Prostate gland (tissue), 2 donors: ENCODE results near the gene MXD3. TPM values are rescaled to one million over a fixed set of nuclear protein-coding genes. Genes with fewer than 3 reads are reported as not detected.

ENCODE experiments used
- DNase-seq: peaks from one replicate; pipeline ENCODE4 v3.0.0-alpha.2; 2019; ENCODE audit warnings: low spot score
- H3K27ac ChIP-seq, 2 donors: fragments of 200-600 bp; sonication (generic); 2 replicates each; pipeline ENCODE4 v1.5.1; 2017 to 2019
- H3K27me3 ChIP-seq: fragments of 200-600 bp; sonication (generic); replicated peaks from 2 replicates; pipeline ENCODE4 v1.5.1; 2019; ENCODE audit not compliant: insufficient read depth
- H3K36me3 ChIP-seq, 2 donors: fragments of 200-600 bp; sonication (generic); 1 replicate in 1 of 2; 2 replicates in 1 of 2; pipeline versions ENCODE4 v1.5.1 to v1.8.1; 2017 to 2019
- H3K4me1 ChIP-seq: fragments of 200-600 bp; sonication (generic); replicated peaks from 2 replicates; pipeline ENCODE4 v1.5.1; 2019
- H3K4me3 ChIP-seq, 2 donors: fragments of 200-600 bp; sonication (generic); 2 replicates each; pipeline ENCODE4 v1.5.1; 2017 to 2019
- H3K9me3 ChIP-seq: fragments of 200-600 bp; sonication (generic); 2 replicates; pipeline ENCODE4 v1.5.1; 2017
- CTCF ChIP-seq, 4 experiments: fragments of 200-600 bp in 2 of 4; fragments of 450-650 bp in 2 of 4; sonication (generic) in 2 of 4; IDR thresholded peaks; 1 replicate in 3 of 4; 2 replicates in 1 of 4; pipeline ENCODE4 v1.5.1; 2016 to 2019; ENCODE audit warnings: antibody characterized with exemption in 4 of 4, mild to moderate bottlenecking in 2 of 4, moderate library complexity in 2 of 4
- POLR2A ChIP-seq: fragments of 450-650 bp; IDR thresholded peaks from one replicate; pipeline ENCODE4 v1.6.1; 2016; ENCODE audit warnings: antibody characterized with exemption, mild to moderate bottlenecking
- POLR2AphosphoS5 ChIP-seq: sonication (generic); formaldehyde crosslinking; IDR thresholded peaks from one replicate; pipeline ENCODE4 v1.6.1; 2017; ENCODE audit warnings: antibody characterized with exemption
- WGBS: methylation state at CpG from one replicate; pipeline ENCODE4 v1.1.5; 2018; 5-methylcytosine and 5-hydroxymethylcytosine counted together
- intact Hi-C: fragments of 100-400 bp; cut with DNase I; formaldehyde crosslinking; loops from one replicate; pipeline ENCODE4 v1.14.2; 2022
- total RNA-seq, 2 donors: library from RNA; depleted of rRNA; stranded (reverse); fragments of >200 nt; gene quantifications; one replicate each; pipeline ENCODE4 v1.1.0, GENCODE V29; 2016

The MXD3 gene
- total RNA-seq, 2 donors from 2014 or later = 13.5 to 20.5 TPM

- H3K9me3 ChIP-seq = no peaks in the 10 kb centered on the region
- H3K36me3 ChIP-seq = no peaks in the 10 kb centered on the region
- H3K4me3 ChIP-seq = peak within 1 kb of the TSS; percentile 82 to 83
- peak within 1 kb of the TSS; percentile 89 to 90 for H3K27ac ChIP-seq
- no peaks in the 10 kb centered on the region for H3K27me3 ChIP-seq
- H3K4me1 ChIP-seq = peaks cover 16% of the 10 kb centered on the region
- TF ChIP-seq POLR2AphosphoS5 = peak; percentile 90
- no peak for TF ChIP-seq CTCF (IDR thresholded peaks at IDR 0.05)
- intact Hi-C loops = no loop called here
- DNase-seq = peak; percentile 94
- 6% methylated on average over 55 of the region's 55 CpGs for WGBS
These were observed 40.0 kb upstream of the MXD3 start, which contains the start of gene LMAN2 for GRCh38 chr5:177351392-177352329. Gene LMAN2, minus strand, starts transcription at chr5:177351668. Its CDS starts 21 bp downstream, at chr5:177351647.

GRCh38 chr5:177350776-177351391 lies 39.2 kb upstream of the MXD3 start:
- 8% methylated on average over 19 of the region's 19 CpGs for WGBS

GRCh38 chr5:177349762-177350161 lies 38.1 kb upstream of the MXD3 start:
- Histone ChIP-seq H3K27me3 (no peaks in the 10 kb centered on the region), H3K4me3 (peak overlapping the region in 1 of 2 donors; percentile 83)
- 85% methylated on average over 5 of the region's 5 CpGs for WGBS

More at GRCh38 chr5:177350776-177351391, 39.2 kb upstream of the MXD3 start:
- intact Hi-C loops = no loop called here
- H3K27ac ChIP-seq = peak overlapping the region; percentile 89 to 90
- no peaks in the 10 kb centered on the region for H3K9me3 ChIP-seq
- peaks cover 16% of the 10 kb centered on the region for H3K4me1 ChIP-seq
- DNase-seq = no peak
- peak overlapping the region; percentile 82 to 83 for H3K4me3 ChIP-seq
- TF ChIP-seq CTCF (IDR thresholded peaks at IDR 0.05) (no peak), POLR2A (no peak), POLR2AphosphoS5 (no peak)
- no peaks in the 10 kb centered on the region for H3K27me3 ChIP-seq
- no peaks in the 10 kb centered on the region for H3K36me3 ChIP-seq

GRCh38 chr5:177349362-177349647 lies 37.6 kb upstream of the MXD3 start:
- H3K27ac ChIP-seq = no peak overlapping the region
- intact Hi-C loops = no loop called here
- H3K36me3 ChIP-seq = no peaks in the 10 kb centered on the region
- DNase-seq = no peak
- H3K4me3 ChIP-seq = no peak overlapping the region
- H3K27me3 ChIP-seq = no peaks in the 10 kb centered on the region
- TF ChIP-seq POLR2AphosphoS5 (no peak), POLR2A (no peak), CTCF (IDR thresholded peaks at IDR 0.05) (no peak)
- no peaks in the 10 kb centered on the region for H3K9me3 ChIP-seq
- 68% methylated on average over 3 of the region's 3 CpGs for WGBS
- peaks cover 16% of the 10 kb centered on the region for H3K4me1 ChIP-seq

More at GRCh38 chr5:177349762-177350161, 38.1 kb upstream of the MXD3 start:
- TF ChIP-seq CTCF (IDR thresholded peaks at IDR 0.05) (no peak), POLR2AphosphoS5 (no peak), POLR2A (no peak)
- Histone ChIP-seq H3K4me1 (peaks cover 16% of the 10 kb centered on the region), H3K9me3 (no peaks in the 10 kb centered on the region), H3K27ac (no peak overlapping the region), H3K36me3 (no peaks in the 10 kb centered on the region)
- intact Hi-C loops = no loop called here
- DNase-seq = no peak
